HuH-7.5 (cell line): Measurements from ENCODE around the gene FGF21.
A peak's percentile ranks its signal among the peaks of the same experiment; 100 is the strongest.
"Not testable (repeated sequence)": the region's sequence is repeated elsewhere in the genome, so short reads cannot be mapped to it uniquely, and the experiment has no call there.

Experiments used
- DNase-seq: peaks from one replicate; pipeline ENCODE4 v3.0.0; 2011; ENCODE audit warnings: low spot score

Gene FGF21

DNA sequence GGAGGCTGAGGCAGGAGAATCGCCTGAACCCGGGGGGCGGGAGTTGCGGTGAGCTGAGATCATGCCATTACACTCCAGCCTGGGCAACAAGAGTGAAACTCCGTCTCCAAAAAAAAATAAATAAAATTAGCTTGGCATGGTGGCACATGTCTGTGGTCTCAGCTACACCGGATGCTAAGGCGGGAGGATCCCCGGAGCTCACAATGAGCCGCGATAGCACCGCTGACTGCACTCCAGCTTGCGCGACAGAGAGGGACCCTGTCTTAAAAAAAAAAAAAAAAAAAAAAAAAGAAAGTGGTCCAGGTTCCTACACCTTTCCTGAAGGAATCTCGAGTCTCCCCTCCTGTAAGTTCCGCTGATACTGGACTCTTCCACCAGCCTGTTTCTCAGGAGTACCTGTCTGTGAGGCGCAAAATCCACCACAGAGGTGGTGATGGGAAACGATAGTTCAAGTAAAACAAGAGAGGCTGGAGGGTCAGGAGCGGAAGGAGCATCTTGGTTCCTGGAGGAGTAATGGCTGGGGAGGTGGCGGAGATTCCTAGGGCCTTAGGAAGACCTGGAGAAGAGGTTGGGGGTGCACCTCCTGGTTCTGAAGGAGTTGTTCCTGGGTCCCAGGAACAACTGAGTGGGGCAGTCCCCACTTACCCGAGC lies 3.4 kb upstream of the FGF21 start:
- DNase-seq, result no peak

DNA sequence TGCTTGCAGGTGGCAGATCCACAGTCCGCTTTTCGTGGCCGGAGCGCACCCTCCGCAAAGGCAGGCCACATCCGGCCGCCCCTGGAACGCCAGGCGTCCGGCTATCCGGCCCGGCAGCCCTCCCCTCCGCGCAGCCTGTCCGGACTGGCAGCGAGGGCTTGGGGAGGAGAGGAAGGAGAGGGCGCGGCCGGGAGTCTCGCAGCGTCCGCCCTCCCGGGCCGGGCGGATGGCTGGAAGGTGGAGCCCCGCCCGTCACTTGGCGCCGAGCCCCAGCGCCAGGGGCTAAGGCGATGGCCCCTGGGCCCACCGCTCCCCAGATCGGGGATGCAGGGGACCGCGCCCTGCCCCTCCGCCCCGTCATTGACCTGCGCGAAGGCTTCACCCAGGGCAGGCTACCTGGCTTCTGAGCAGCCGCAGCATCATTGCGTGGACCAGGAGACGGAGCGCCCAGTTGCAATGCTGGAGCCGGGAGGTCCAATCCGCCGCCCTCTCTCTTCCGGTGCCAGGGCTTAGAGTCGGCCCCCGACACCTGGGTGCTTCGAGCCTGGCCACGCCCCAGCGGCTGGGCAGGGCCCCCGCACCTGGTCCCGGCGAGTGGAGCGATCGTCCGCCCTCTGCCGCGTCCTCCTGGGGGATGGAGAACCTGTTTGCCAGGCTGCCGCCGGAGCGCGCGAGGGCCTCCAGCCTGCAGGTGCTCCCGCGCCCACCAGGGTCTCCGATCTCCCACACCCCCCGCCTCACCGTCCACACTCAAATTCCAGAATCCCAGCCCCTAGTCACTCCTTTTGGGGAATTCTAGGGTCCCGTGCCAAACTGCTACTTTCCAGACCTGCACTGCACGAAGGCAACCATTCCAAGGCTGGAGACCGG lies 2.6 kb upstream of the FGF21 start, which contains the start of gene FUT1:
Gene FUT1 (minus strand): TSS at position 146 of the 870 bp plus-strand sequence. CDS start 1,360 bp downstream, outside the sequence.
- DNase-seq, result no peak

GRCh38 chr19:48755787-48756186 lies 463 bp downstream of the FGF21 start:
- DNase-seq, result no peak

- DNase-seq, result no peak
These were observed 888 bp downstream of the FGF21 start for GRCh38 chr19:48756212-48756611.

DNA sequence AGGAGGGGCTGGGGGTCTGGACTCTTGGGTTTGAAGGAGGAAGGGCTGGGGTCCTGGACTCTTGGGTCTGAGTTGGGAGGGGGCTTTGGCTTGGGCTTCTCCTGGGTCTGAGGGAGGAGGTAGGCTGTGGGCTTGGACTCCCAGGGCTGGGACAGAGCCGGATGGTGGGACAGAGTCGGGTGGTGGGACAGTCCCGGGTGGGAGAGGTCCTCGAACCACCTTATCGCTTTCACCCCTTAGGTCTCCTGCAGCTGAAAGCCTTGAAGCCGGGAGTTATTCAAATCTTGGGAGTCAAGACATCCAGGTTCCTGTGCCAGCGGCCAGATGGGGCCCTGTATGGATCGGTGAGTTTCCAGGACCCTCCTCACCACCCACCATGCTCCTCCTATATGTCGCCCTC lies 1.4 kb downstream of the FGF21 start:
- DNase-seq, result peak; percentile 10

GRCh38 chr19:48757089-48757675 lies 1.9 kb downstream of the FGF21 start:
- peak; percentile 10 for DNase-seq

DNA sequence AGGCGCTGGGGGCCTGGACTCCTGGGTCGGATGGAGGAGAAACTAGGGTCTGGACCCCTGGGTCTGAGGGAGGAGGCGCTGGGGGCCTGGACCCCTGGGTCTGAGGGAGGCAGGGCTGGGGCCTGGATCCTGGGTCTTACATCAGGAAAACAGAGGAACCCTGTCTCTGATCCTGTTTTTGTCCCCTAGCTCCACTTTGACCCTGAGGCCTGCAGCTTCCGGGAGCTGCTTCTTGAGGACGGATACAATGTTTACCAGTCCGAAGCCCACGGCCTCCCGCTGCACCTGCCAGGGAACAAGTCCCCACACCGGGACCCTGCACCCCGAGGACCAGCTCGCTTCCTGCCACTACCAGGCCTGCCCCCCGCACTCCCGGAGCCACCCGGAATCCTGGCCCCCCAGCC lies 2.4 kb downstream of the FGF21 start:
- peak; percentile 4 for DNase-seq

DNA sequence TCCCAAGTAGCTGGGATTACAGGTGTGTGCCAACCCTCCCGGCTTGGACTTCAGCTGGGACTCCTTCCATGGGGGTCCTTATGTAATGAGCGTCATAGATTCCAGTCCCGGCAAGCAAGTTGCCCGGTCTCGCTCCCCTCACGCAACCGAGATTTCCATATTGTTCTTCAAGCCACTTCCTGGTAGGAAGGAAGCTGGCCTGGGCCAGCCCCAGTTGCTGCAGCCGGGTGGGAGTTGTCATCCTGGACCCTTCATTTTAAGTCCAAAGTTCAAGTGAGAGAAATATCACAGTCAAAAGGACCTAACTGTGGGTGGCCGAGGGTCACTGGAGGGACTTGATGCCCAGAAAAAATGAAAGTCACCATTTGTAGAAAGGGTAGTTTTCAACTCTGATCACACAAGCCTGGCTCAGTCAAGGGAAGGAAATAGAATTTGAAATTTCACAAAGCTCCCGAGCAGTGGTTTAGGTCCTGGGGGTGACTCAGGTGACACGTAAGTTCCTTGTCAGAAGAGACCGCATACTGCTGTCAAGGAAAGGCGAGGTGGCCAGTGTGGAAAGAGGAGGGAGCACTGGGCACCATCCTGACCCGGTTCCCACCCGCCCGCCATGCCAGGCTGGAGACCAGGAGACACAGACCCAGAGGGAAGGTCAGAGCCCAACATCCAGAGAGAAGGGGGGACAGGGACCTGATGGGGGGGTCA lies 5.3 kb downstream of the FGF21 start:
- DNase-seq, result peak; percentile 22

- not testable (repeated sequence) for DNase-seq
These were observed 10.5 kb downstream of the FGF21 start for GRCh38 chr19:48765816-48766215.

- DNase-seq, result not testable (repeated sequence)
These were observed 12.9 kb downstream of the FGF21 start for GRCh38 chr19:48768171-48768753.

GRCh38 chr19:48768994-48769713 lies 13.8 kb downstream of the FGF21 start:
- no peak for DNase-seq

GRCh38 chr19:48770266-48770665 lies 14.9 kb downstream of the FGF21 start:
- DNase-seq, result no peak

- no peak for DNase-seq
These were observed 15.6 kb downstream of the FGF21 start for GRCh38 chr19:48770734-48771472.

- no peak for DNase-seq
These were observed 17.2 kb downstream of the FGF21 start for GRCh38 chr19:48772503-48772953.

GRCh38 chr19:48777139-48777538 lies 21.8 kb downstream of the FGF21 start:
- no peak for DNase-seq

GRCh38 chr19:48777720-48778119 lies 22.4 kb downstream of the FGF21 start:
- DNase-seq, result no peak

GRCh38 chr19:48779636-48780035 lies 24.3 kb downstream of the FGF21 start:
- no peak for DNase-seq

DNA sequence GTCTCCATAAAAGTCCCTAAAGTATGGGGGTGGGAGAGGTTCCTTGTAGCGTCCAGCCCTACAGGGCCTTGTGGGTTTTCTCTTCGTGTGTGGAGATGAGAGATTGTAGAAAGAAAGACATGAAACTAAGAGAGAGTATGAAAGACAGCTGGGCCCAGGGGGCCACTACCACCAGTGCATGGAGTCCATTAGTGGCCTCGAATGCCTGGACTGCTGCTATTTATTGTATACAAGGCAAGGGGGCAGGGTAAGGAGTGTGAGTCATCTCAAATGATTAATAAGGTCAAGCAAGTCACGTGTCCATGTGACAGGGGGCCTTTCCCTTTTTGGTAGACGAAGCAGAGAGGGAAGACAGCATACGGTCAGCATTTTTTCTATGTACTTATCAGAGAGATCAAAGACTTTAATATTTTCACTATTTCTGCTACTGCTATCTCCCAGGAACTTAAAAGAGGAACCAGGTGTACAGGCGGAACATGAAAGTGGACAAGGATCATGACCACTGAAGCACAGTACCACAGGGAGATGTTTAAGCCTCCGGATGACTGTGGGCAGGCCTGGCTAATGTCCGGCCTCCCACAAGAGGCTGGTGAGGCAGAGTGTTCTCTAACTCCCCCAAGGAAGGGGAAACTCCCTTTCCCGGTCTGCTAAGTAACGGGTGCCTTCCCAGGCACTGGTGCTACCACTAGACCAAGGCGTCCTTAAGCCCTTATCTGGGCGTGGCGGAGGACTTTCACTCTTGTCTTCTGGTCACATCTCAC lies 25.5 kb downstream of the FGF21 start:
- no peak for DNase-seq

GRCh38 chr19:48784527-48784926 lies 29.2 kb downstream of the FGF21 start:
- no peak for DNase-seq

GRCh38 chr19:48786422-48786821 lies 31.1 kb downstream of the FGF21 start:
- not testable (repeated sequence) for DNase-seq
